IPS DF 6.9 (cell line): ENCODE results near the gene RHNO1.

Source experiments
- DNase-seq: peaks from one replicate; pipeline ENCODE4 v3.0.0-alpha.2; 2013; ENCODE audit warnings: low read depth, low spot score
- H3K27ac ChIP-seq: one replicate; pipeline ENCODE4 v1.5.1; 2013; ENCODE audit warnings: low read length, control low read depth
- H3K27me3 ChIP-seq: 2 replicates; pipeline ENCODE4 v1.6.1; 2013; ENCODE audit warnings: mild to moderate bottlenecking, low read length; ENCODE audit not compliant: control insufficient read depth, insufficient read depth
- H3K36me3 ChIP-seq: 2 replicates; pipeline ENCODE4 v1.6.1; 2013; ENCODE audit warnings: low read length; ENCODE audit not compliant: control insufficient read depth, insufficient read depth
- H3K4me1 ChIP-seq: 2 replicates; pipeline ENCODE4 v1.6.1; 2013; ENCODE audit warnings: low read length; ENCODE audit not compliant: control insufficient read depth, insufficient read depth
- H3K4me3 ChIP-seq: 2 replicates; pipeline ENCODE4 v1.5.1; 2013; ENCODE audit warnings: mild to moderate bottlenecking, low read length
- H3K9me3 ChIP-seq: 2 replicates; pipeline ENCODE4 v1.6.1; 2013; ENCODE audit warnings: low read length, inconsistent platforms; ENCODE audit not compliant: control insufficient read depth, insufficient read depth
- WGBS: extraction: QIAGEN DNeasy Blood & Tissue Kit; methylation state at CpG from one replicate; pipeline ENCODE4 v1.1.7; 2013; ENCODE audit warnings: mixed read lengths, missing lambda C conversion rate; ENCODE audit not compliant: insufficient read length, insufficient coverage; 5-methylcytosine and 5-hydroxymethylcytosine counted together

RHNO1 gene

DNA sequence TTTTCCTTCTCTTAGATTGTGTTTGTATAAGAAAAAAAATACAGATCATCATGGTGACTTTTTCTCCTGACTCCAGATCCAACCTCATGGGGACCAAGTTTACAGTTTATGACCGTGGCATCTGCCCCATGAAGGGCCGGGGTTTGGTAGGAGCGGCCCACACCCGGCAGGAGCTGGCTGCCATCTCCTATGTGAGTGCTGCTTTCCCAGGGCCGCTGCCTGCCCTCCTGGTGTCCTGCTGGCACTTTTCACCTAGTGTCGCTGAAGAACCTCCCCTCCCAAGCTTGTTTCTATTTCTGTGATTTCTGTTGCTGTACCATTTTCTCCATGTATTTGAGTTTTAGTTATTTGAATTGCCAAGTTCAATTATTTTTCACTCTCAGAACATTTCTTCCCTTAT, 57.3 kb downstream of the RHNO1 start:
- no peak for DNase-seq
- no CpG with 5 or more reads among the region's 6 CpGs for WGBS

DNA sequence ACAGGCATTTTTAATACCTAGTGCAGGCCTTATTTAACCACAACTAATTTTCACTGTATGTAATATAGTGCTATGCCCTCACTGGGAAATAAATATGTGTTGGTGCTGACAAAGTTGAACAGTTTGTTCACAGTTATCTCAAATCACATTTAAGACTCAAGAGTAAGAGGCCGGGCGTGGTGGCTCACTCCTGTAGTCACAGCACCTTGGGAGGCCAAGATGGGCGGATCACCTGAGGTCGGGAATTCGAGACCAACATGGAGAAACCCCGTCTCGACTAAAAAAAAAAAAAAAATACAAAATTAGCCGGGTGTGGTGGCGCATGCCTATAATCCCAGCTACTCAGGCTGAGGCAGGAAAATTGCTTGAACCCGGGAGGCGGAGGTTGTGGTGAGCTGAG, 59.3 kb downstream of the RHNO1 start:
- H3K27ac ChIP-seq, result no peak overlapping the region
- H3K27me3 ChIP-seq, result no peaks in the 10 kb centered on the region
- H3K4me1 ChIP-seq, result no peaks in the 10 kb centered on the region
- no peaks in the 10 kb centered on the region for H3K36me3 ChIP-seq
- no CpG with 5 or more reads among the region's 11 CpGs for WGBS
- H3K9me3 ChIP-seq, result no peaks in the 10 kb centered on the region
- DNase-seq, result no peak
- H3K4me3 ChIP-seq, result no peak overlapping the region

More for the DNA sequence above, 57.3 kb downstream of the RHNO1 start:
- Histone ChIP-seq H3K27ac (no peak overlapping the region), H3K36me3 (no peaks in the 10 kb centered on the region; the same call in 1 of the 2 replicates), H3K9me3 (no peaks in the 10 kb centered on the region), H3K4me1 (no peaks in the 10 kb centered on the region), H3K4me3 (no peak overlapping the region), H3K27me3 (no peaks in the 10 kb centered on the region)

DNA sequence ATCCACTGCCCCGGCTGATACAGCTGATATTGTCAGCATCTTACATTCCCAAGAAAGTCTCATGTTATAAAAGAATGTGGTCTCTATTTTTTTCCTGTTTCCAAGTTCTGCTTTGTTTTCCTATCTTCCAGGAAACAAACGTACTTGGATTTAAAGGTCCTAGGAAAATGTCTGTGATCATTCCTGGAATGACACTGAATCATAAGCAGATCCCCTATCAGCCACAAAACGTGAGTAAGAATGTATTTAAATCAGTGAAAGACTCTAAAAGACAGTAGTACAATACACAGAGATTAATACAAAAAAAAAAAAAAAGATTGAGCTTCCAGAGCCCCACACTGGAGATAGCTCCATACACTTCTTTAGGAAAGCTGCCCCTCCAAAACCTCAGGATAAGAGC, 60.5 kb downstream of the RHNO1 start:
- Histone ChIP-seq H3K27me3 (no peaks in the 10 kb centered on the region), H3K9me3 (no peaks in the 10 kb centered on the region), H3K36me3 (no peaks in the 10 kb centered on the region), H3K4me1 (no peaks in the 10 kb centered on the region), H3K27ac (no peak overlapping the region), H3K4me3 (no peak overlapping the region)
- no CpG with 5 or more reads among the region's 3 CpGs for WGBS
- no peak for DNase-seq
